Nucleus accumbens (tissue), 56 donors: ENCODE data around the gene BZW2.
A peak's percentile ranks its signal among the peaks of the same experiment; 100 is the strongest.

ENCODE experiments used
- DNase-seq, 56 donors: peaks; one replicate each; lab custom pipeline; 2025; lab: John Stamatoyannopoulos, UW

BZW2 gene

GRCh38 chr7:16744518-16745250 lies 98.7 kb downstream of the BZW2 start:
- no peak for DNase-seq

DNA sequence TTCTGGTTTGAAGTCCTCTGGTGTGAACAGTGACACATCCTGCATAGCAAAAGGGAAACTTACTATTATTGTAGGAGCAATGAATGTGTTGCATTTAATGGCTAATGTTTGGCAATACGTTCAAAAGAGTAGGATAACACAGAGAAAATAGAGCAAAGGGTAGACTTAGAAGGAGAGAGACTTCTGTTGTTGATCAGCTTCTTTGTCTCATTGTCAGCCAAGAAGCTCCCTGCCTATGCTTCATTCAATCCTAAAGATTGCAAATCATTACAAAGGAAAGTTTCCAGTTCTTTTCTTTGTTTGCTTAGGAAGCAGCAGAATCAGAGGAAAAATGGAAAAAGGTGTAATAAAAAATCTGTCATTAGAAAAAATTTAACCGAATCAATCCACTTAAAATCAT lies 99.7 kb downstream of the BZW2 start:
- DNase-seq: no peak

DNA sequence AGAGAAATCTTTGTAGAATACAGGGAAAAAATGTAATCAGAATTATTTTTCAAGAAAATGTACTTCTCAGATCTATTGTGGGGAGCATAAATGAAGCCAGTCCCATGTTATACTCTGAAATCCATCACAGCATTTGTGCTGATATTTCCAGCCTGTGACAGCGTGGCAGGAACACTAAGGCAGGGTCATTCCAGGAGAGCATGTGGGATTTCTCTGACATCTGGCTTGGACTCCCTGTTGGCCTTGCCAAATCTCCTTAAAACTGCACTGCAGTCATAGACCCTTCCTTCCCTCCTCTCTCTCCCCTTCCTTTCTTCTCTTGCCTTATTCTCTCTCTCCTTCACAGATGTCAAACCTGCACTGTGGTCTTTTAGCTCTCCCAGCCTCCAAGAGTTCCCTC lies 101.1 kb downstream of the BZW2 start:
- no peak for DNase-seq

DNA sequence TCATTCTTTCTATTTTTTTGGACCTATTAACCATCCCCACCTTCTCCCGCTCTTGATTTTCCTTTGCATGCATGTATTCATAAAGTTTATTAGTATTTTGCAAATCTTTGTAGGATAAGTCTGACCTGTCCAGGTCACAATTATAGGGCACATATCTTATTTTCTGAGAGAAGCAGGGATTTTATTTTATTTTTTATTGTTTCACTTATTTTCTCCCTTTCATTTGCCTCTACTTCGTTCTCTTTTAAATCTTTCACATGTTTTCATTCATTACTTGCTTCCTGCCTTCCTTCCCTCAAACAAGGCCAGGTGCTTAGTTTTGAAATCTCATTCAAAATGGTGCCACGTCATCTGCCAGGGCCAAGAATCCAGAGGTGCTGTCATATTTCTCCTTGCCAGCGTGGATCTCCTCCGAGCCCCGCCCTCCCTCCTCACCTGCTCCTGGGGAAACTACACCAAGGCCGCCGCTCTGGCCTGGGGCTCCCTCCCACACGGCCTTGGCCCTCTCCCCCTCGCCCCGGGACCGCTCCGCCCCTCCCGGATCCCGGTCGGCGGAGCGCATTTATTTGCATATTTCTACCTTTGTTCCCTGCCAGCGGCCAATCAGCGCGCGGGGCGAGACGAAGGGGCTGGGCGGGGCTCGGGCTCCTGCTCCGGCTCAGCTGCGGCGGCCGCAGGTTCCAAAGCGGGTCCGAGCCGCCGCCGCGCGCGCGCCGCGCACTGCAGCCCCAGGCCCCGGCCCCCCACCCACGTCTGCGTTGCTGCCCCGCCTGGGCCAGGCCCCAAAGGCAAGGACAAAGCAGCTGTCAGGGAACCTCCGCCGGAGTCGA lies 107.3 kb downstream of the BZW2 start, which contains the start of gene TSPAN13:
Gene TSPAN13 (plus strand): TSS at position 654 of the 830 bp plus-strand sequence. CDS start 213 bp downstream, outside the sequence.
- peak in 50 of 56 donors; percentile 5 to 90 (median 64) for DNase-seq

DNA sequence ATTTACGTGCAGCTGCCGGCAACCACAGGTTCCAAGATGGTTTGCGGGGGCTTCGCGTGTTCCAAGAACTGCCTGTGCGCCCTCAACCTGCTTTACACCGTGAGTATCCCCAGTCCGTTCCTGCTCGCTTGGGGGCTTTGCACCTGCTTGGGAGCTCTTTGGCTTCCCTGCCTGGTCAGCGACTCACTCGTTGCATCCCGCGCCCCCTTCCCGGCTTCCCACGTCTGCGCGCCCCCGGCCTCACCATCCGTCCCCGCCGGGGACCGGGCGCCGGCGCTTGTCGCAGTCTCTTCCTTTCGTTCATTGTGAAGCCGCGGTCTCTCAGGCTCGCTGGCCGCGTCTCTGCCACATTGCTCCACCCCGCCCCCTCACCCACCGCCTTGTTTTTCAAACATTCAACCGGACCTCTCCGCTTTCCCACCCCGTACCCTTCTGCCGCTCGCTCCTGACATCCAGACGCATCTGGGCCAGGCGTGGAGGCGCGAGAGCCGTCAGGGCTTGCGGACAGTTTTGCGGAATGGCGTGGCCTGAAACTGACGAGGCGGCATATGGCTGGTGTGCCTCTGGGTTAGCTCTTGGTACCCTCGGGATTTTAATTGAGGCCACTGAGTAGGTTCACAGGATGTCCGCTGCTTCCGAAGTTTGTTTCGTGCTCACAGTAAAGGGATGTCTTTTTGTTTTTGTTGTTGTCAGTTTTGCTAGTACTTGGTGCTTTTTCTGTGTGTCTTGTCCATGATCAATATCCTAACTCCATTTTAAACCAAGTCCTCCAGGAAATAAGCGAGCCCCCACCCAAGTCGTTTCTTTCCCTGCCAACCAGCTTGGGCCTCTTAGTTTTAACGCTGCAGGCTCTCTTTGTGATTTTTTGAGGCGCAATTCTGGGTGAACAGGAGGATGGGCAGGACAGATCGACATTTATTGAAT lies 108.2 kb downstream of the BZW2 start:
- peak in 29 of 56 donors; percentile 7 to 65 (median 40) for DNase-seq

- peak in 5 of 56 donors; percentile 3 to 15 (median 12) for DNase-seq
These were observed 108.9 kb downstream of the BZW2 start for GRCh38 chr7:16754856-16755317.

DNA sequence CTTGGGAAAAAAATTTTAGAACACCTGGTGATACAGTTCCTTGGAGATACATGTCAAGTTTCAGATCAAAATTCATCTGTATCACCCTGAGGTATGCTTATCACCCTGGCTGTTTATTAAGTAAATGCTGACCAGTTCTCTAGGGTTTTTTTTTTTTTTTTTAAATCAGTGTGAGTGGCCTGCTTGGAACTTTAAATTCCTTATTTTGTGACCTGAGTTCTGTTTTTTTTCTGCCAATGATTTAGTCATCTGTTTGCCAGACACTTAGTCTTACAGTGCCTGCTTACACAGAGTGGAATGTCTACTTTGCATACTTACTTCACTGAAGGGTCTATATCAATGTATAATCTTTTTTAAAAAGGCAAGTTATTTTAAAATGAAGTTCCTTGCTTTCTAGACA lies 109.4 kb downstream of the BZW2 start:
- DNase-seq: no peak
